NCI-H748 treated with DMSO at 0.1 percent for 48 hours (cell line): ENCODE measurements around the gene NEK9.

ENCODE experiments used
- DNase-seq: peaks from one replicate; lab custom pipeline; 2025; lab: John Stamatoyannopoulos, UW

Gene NEK9

GRCh38 chr14:75032939-75033338, 93.9 kb downstream of the NEK9 start:
- DNase-seq, result no peak

GRCh38 chr14:75030147-75030546, 96.7 kb downstream of the NEK9 start:
- no peak for DNase-seq
